GM21526 (cell line): Measurements from ENCODE around the gene COX14.
"Not testable (repeated sequence)": the region's sequence is repeated elsewhere in the genome, so short reads cannot be mapped to it uniquely, and the experiment has no call there.

Source experiments
- ATAC-seq: cut with Tn5 transposase; IDR thresholded peaks from one replicate; pipeline ENCODE4 v1.9.1; 2021; ENCODE audit warnings: moderate library complexity; ENCODE audit not compliant: unreplicated experiment, low FRiP score

Gene COX14

GRCh38 chr12:50151047-50151687 is 39.1 kb downstream of the COX14 start:
- ATAC-seq, result no peak

- not testable (repeated sequence) for ATAC-seq
Observed at GRCh38 chr12:50154947-50155346, 42.9 kb downstream of the COX14 start.

DNA sequence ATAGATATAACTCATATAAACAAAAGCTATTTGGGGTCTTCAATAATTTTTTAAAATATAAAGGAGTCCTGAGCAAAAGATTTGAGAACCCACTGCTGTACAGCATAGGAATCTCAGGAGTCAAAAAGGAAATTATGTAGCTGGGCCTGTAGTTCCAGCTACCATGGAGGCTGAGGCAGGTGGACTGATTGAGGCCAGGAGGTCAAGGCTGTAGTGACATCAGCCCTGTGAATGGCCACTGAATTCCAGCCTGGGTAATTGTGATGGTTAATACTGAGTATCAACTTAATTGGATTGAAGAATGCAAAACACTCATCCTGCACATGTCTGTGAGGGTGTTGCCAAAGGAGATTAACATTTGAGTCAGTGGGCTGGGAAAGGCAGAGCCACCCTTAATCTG is 44.6 kb downstream of the COX14 start:
- no peak for ATAC-seq

DNA sequence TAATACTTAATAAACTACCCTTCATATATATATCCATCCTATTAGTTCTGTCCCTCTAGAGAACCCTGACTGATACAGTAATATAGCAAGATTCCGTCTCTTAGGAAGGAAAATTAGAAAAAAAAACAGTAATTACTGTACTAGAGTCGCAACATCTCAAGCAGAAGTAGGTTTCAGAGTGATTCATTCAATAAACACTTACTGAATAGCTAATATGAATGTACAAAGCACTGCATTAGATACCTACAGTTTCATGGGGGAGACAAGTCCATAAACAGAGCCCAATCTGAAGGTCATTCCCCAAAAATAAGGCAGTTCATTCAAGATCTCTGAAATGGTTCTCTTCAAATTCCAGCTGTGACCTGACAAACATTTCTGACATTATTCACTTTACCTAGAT is 45.2 kb downstream of the COX14 start:
- no peak for ATAC-seq

DNA sequence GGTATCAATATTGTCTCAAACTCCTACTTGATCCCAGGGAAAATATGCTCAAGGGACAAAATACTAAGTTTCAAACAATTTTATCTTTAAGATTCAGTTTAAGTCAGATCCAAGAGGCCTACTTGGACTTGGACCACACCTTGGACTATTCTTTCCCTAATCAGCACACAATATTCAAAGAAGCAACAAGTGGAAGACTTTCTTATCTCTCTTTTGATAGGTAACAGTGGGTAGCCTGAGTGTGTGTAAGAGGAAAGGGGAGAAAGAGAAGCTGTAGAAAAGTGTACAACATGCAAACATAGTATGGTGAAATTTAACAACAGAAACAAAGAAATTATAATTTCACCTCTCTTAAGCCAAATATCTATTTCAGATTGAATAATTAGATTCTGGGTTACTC is 48.6 kb downstream of the COX14 start:
- ATAC-seq, result no peak

DNA sequence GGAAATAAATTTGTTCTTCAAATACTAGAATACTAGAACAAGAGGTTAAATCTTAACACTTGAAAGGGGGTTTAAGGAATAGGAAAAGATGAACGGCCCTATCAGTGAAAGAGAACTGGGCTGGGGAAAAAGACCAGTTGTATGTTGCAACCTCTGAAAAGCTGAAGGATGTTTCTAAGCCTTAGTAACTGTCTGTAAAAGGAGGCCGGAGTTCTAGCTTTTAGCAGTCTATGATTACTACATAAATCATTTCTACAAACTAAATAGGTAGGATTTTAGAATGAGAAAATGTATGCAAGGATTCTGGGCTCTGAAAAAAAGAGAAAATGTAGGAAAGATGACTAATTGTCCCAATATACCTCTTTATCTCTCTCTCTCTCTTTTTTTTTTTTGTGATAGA is 50.2 kb downstream of the COX14 start:
- no peak for ATAC-seq

- ATAC-seq, result no peak
Observed at GRCh38 chr12:50164963-50165362, 52.9 kb downstream of the COX14 start.

- ATAC-seq, result no peak
Observed at GRCh38 chr12:50166799-50167048, 54.7 kb downstream of the COX14 start.

DNA sequence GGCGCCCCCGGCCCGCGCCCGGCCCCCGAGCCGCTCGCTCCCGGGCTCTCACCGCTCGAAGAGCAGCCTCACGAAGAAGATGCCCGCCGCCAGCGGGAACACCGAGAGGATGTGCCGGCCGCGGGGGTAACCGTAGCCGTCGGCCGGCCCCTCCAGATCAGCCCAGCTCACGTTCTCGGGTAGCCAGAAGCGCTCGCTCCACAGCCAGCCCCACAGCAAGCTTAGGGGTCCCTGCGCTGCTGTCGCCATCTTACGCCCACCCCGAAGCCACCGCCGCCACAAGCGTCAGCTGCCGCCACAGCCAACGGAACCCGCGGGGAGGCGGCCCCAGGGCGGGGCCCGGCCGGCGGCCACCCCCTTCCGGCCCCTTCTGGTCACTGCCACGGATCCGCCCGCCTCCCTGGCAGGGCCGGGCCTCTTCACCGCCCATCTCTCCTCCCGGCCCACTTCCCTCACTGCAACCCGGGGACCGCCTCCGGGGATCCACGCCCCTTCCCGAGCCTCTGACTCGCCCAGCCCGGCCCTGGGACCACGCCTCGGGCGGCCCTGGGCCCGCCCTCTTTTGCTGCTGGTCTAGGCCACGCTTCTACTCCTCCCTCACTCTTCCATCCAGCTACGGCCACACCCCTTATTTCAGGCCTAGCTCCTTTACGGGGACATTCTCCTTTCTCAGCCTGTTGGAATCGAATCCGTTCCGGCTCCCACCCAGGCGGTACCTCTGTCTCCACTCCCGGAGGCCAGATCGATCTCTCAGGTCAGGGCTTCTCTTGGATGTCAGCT is 55.2 kb downstream of the COX14 start, which contains the start of gene CERS5:
TSS of gene CERS5 (minus strand) at position 321 of the 780 bp plus-strand sequence. CDS start at position 249, 72 bp downstream.
- ATAC-seq, result peak; percentile 97
